Measurements from ENCODE around the gene ROPN1B.

Gene ROPN1B

GRCh38 chr3:126026761-126027160 lies 57.8 kb downstream of the ROPN1B start:
- in situ Hi-C loops (cut with MboI; ENCODE audit: low sequenced_read_pairs) = no loop called here

DNA sequence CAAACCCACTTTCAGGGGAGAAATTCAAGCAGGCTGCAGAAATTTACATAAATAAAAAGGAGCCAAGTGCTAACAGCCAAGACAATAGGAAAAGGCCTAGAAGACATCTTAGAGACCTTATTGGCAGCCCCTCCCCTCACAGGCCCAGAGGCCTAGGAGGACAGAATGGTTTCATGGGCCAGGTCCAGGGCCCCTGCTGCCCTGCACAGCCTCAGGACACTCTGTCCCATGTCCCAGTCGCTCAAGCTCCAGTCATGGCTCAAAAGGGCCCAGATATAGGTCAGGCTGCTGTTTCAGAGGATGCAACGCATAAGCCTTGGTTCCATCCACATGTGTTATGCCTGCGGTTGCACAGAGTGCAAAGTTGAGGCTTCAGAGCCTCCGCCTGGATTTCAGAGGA lies 59.1 kb downstream of the ROPN1B start:
- in situ Hi-C loops (cut with MboI; ENCODE audit: low sequenced_read_pairs) = no loop called here

- in situ Hi-C loops (cut with MboI; ENCODE audit: low sequenced_read_pairs) = no loop called here
Measured at GRCh38 chr3:126029241-126029640, 60.3 kb downstream of the ROPN1B start.

GRCh38 chr3:126030455-126030854 lies 61.5 kb downstream of the ROPN1B start:
- in situ Hi-C loops (cut with MboI; ENCODE audit: low sequenced_read_pairs) = no loop called here

DNA sequence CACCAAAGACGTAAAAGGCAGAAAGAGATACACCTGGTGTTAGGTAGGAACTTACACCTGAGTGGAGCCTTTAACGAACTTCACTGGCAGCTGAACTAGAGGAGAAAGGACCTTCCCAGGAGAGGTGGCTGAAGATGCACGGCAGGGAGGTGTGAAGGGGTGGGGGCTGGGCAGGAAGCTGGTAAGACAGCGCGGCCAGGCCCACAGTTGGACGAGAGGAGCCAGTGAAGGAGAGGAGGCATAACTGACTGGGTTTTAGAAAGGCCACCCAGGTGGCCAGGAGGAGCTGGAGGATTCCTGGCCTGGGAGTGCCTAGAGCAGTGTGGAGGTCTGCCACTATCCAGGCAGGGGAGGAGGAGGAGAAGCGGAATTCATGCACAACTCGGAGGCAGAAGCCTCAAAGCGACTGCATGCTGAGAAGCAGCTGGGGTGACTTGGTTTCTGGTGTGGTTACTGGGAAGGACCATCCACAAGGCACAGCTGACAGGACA lies 63.0 kb downstream of the ROPN1B start:
- in situ Hi-C loops (cut with MboI; ENCODE audit: low sequenced_read_pairs) = no loop called here
